Measurements from ENCODE around the gene KRTAP10-4.
A peak's percentile ranks its signal among the peaks of the same experiment; 100 is the strongest.
"Not testable (repeated sequence)": the region's sequence is repeated elsewhere in the genome, so short reads cannot be mapped to it uniquely, and the experiment has no call there.

KRTAP10-4 gene

GRCh38 chr21:44590311-44590721 is 16.8 kb downstream of the KRTAP10-4 start:
- no peak overlapping the region for H3K9ac ChIP-seq (ENCODE audit: low read depth, low read length)
- no peaks in the 10 kb centered on the region for H3K36me3 ChIP-seq (ENCODE audit: insufficient read depth, low read length)
- no peaks in the 10 kb centered on the region for H3K9me3 ChIP-seq (replicated peaks; ENCODE audit: low read length)
- no peak overlapping the region for H3K4me2 ChIP-seq (ENCODE audit: low read length)
- H3K27me3 ChIP-seq (ENCODE audit: control insufficient read depth, insufficient read depth, low read length): peaks cover 54% of the 10 kb centered on the region
- peaks cover 5% of the 10 kb centered on the region for H3K4me1 ChIP-seq (ENCODE audit: control insufficient read depth, insufficient read depth, low read length)
- no peak overlapping the region for H3K4me3 ChIP-seq (ENCODE audit: low read length)

DNA sequence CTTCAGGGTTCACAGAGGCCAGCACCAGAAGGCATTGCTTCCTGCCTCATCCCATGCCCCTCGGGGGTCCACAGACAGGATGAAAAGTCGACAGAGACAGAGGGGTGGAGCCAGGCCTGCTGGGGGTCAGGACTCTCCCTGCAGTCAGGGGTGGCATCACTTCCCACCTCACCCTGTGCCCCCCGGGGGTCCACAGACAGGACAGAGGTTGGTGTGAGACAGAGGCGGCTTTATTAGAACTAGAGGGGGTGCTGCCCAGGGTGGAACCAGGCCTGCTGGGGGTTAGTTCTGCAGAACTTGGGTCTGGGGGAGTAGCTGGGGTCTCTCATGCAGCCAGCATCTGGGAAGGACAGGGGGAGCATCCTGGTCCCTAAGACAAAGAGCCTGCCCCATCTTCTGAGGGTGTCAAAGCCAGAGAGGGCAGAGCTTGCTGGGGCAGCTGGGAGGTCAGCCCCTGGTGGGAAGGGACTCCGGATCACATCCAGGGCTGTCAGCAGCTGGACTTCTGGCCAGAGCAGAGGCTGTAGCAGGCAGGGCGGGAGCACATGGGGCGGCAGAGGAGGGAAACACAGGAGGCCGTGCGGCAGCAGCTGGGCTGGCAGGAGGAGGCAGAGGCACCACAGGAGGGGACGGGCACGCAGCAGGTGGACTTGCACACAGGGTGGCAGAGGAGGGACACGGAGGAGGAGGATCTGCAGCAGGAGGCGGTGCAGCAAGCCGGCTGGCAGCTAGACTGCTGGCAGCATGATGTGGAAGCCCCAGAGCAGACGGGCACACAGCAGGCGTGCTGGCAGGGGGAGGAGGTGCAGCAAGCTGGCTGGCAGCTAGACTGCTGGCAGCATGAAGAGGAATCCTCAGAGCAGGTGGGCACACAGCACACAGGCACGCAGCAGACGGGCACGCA is 17.6 kb downstream of the KRTAP10-4 start:
- H3K36me3 ChIP-seq (ENCODE audit: insufficient read depth, low read length); H3K9ac ChIP-seq (ENCODE audit: low read depth, low read length); H3K4me2 ChIP-seq (ENCODE audit: low read length); H3K4me1 ChIP-seq (ENCODE audit: control insufficient read depth, insufficient read depth, low read length); H3K4me3 ChIP-seq (ENCODE audit: low read length); H3K9me3 ChIP-seq (replicated peaks; ENCODE audit: low read length): not testable (repeated sequence)
- peaks cover 54% of the 10 kb centered on the region for H3K27me3 ChIP-seq (ENCODE audit: control insufficient read depth, insufficient read depth, low read length)

DNA sequence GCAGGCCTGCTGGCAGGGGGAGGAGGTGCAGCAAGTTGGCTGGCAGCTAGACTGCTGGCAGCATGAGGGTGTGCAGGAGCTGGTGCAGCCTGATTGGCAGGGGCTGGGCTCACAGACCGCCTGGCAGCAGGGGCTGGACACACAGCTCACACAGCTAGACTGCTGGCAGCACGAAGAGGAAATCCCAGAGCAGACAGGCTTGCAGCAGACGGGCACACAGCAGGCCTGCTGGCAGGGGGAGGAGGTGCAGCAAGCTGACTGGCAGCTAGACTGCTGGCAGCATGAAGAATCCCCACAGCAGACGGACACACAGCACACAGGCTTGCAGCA is 18.2 kb downstream of the KRTAP10-4 start:
- not testable (repeated sequence) for H3K4me3 ChIP-seq (ENCODE audit: low read length)

DNA sequence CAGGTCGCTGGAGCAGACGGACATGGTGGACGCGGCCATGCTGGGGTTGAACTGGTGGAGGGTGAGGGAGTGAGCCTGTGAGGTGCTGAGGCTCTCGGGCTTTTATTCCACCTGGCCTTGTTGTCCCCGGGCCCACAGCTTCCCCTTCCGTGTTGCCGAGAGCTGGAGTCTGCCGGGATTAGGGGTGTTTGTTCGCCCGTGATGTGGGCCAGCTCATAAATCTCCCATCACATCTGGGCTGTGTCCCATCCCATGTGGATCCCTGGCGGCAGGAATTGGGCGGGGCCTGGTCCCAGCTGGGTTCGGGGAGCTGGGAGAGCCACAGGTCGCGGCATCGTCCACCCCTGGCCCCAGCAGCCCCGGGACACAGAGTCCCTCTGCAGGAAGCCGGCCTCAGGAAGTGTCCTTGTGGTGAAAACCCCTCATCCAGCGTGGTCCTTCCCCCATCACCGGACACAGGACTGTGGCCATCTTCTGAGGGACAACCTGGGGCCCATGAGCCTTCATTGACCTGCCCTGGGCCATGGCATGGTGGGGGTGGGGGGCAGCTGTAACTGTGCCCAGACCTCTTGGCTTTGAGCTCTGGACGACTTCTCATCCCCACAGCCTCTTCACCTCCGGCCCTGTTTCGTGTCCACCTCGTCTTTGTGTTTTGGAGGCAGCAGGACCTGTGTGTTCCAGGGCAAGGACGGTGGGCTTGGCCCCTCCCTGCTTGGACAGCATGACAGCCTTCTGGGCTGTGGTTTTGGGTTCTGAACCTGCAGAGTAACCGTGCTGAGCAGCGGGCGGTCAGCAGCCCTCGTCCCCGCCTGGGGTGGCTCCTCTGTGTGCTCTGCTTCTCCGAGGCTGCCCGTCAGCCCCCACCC is 19.1 kb downstream of the KRTAP10-4 start, which contains the start of gene KRTAP10-6:
Gene KRTAP10-6, minus strand, starts transcription at position 60 of the 866 bp plus-strand sequence. Its CDS starts 21 bp downstream, at position 39.
- H3K36me3 ChIP-seq (ENCODE audit: insufficient read depth, low read length): no peaks in the 10 kb centered on the region
- H3K4me3 ChIP-seq (ENCODE audit: low read length): no peak within 1 kb of the TSS
- H3K27me3 ChIP-seq (ENCODE audit: control insufficient read depth, insufficient read depth, low read length): peaks cover 61% of the 10 kb centered on the region
- H3K4me1 ChIP-seq (ENCODE audit: control insufficient read depth, insufficient read depth, low read length): peaks cover 5% of the 10 kb centered on the region
- no peak within 1 kb of the TSS for H3K9ac ChIP-seq (ENCODE audit: low read depth, low read length)
- peak within 1 kb of the TSS; percentile 32 for H3K4me2 ChIP-seq (ENCODE audit: low read length)
- no peaks in the 10 kb centered on the region for H3K9me3 ChIP-seq (replicated peaks; ENCODE audit: low read length)

More for the DNA sequence above, 18.2 kb downstream of the KRTAP10-4 start:
- H3K27me3 ChIP-seq (ENCODE audit: control insufficient read depth, insufficient read depth, low read length): peaks cover 60% of the 10 kb centered on the region
- H3K4me2 ChIP-seq (ENCODE audit: low read length); H3K36me3 ChIP-seq (ENCODE audit: insufficient read depth, low read length); H3K4me1 ChIP-seq (ENCODE audit: control insufficient read depth, insufficient read depth, low read length); H3K9me3 ChIP-seq (replicated peaks; ENCODE audit: low read length); H3K9ac ChIP-seq (ENCODE audit: low read depth, low read length): not testable (repeated sequence)

DNA sequence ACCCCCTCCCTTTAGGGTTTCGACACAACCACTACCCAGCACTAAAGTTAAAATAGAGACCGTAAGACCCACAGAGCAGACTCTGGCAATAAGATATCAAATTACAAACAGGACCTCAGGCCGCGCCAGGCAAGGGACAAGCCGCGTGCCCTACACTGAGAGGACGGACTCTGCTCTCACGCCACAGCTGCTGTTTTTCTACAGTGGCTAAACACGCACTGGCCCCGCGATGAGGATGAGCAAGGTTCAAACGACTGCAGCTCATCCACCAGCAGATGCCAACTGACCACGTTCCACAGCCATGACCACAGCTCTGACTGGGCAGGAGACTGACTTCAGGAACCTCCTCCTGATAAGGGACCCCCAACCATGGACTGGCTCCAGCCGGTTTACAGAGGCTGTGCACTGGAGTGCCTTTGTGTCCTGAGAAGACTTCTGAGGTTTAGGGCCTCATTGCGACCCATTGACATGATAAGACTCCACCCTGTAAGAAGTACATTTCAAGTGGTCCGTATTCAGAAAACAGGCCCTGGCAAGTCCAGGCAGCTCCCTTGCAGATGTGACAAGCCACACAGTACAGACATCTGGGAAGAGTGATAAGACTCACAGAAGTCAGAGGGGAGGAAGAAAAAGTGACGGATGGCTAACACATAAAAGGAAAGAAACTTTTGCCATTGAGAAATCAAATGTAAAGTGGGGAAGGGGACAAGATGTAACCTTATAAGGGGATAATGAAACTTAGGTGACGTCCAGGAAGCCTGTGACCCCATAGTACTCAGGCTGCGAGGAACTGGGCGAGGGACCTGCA is 20.3 kb downstream of the KRTAP10-4 start:
- no peaks in the 10 kb centered on the region for H3K9me3 ChIP-seq (replicated peaks; ENCODE audit: low read length)
- H3K27me3 ChIP-seq (ENCODE audit: control insufficient read depth, insufficient read depth, low read length): peaks cover 70% of the 10 kb centered on the region
- H3K9ac ChIP-seq (ENCODE audit: low read depth, low read length): no peak overlapping the region
- H3K4me3 ChIP-seq (ENCODE audit: low read length): no peak overlapping the region
- peaks cover 5% of the 10 kb centered on the region for H3K4me1 ChIP-seq (ENCODE audit: control insufficient read depth, insufficient read depth, low read length)
- peak overlapping the region; percentile 32 for H3K4me2 ChIP-seq (ENCODE audit: low read length)
- no peaks in the 10 kb centered on the region for H3K36me3 ChIP-seq (ENCODE audit: insufficient read depth, low read length)

- Histone ChIP-seq H3K4me2 (ENCODE audit: low read length) (no peak overlapping the region), H3K36me3 (ENCODE audit: insufficient read depth, low read length) (no peaks in the 10 kb centered on the region), H3K9me3 (replicated peaks; ENCODE audit: low read length) (no peaks in the 10 kb centered on the region), H3K4me3 (ENCODE audit: low read length) (no peak overlapping the region), H3K4me1 (ENCODE audit: control insufficient read depth, insufficient read depth, low read length) (peaks cover 5% of the 10 kb centered on the region), H3K27me3 (ENCODE audit: control insufficient read depth, insufficient read depth, low read length) (peaks cover 73% of the 10 kb centered on the region), H3K9ac (ENCODE audit: low read depth, low read length) (no peak overlapping the region)
Measured at GRCh38 chr21:44594406-44594916, 20.9 kb downstream of the KRTAP10-4 start.

GRCh38 chr21:44595524-44595923 is 22.0 kb downstream of the KRTAP10-4 start:
- Histone ChIP-seq H3K4me2 (ENCODE audit: low read length) (no peak overlapping the region), H3K36me3 (ENCODE audit: insufficient read depth, low read length) (no peaks in the 10 kb centered on the region), H3K4me3 (ENCODE audit: low read length) (no peak overlapping the region), H3K4me1 (ENCODE audit: control insufficient read depth, insufficient read depth, low read length) (peaks cover 5% of the 10 kb centered on the region), H3K9me3 (replicated peaks; ENCODE audit: low read length) (no peaks in the 10 kb centered on the region), H3K9ac (ENCODE audit: low read depth, low read length) (no peak overlapping the region), H3K27me3 (ENCODE audit: control insufficient read depth, insufficient read depth, low read length) (peaks cover 76% of the 10 kb centered on the region)

GRCh38 chr21:44596068-44596725 is 22.7 kb downstream of the KRTAP10-4 start:
- H3K36me3 ChIP-seq (ENCODE audit: insufficient read depth, low read length): no peaks in the 10 kb centered on the region
- H3K9ac ChIP-seq (ENCODE audit: low read depth, low read length): no peak overlapping the region
- H3K4me1 ChIP-seq (ENCODE audit: control insufficient read depth, insufficient read depth, low read length): peaks cover 5% of the 10 kb centered on the region
- no peak overlapping the region for H3K4me3 ChIP-seq (ENCODE audit: low read length)
- no peaks in the 10 kb centered on the region for H3K9me3 ChIP-seq (replicated peaks; ENCODE audit: low read length)
- H3K27me3 ChIP-seq (ENCODE audit: control insufficient read depth, insufficient read depth, low read length): peaks cover 78% of the 10 kb centered on the region
- H3K4me2 ChIP-seq (ENCODE audit: low read length): no peak overlapping the region

DNA sequence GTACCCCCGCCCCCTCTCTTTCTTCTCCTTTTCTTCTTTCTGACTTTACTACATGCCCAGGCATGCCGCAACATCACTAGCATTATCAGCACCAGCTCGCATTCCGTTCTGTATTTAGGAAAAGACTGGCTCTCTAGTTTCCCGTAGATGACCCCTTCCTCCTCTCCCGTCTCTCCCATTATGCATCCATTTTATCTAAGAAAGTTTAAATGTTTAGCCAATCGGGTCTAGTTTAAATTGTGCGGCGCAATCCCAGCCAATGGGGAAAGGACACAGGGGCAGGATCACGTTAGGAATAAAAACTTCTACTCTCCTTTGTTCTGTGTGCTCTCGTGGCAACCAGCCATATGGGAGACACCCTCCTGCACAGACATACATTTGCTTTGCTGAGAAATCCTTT is 24.5 kb downstream of the KRTAP10-4 start:
- Histone ChIP-seq H3K4me1 (ENCODE audit: control insufficient read depth, insufficient read depth, low read length) (peaks cover 5% of the 10 kb centered on the region), H3K4me3 (ENCODE audit: low read length) (no peak overlapping the region)

GRCh38 chr21:44599264-44600029 is 25.9 kb downstream of the KRTAP10-4 start:
- Histone ChIP-seq H3K4me2 (ENCODE audit: low read length) (no peak overlapping the region), H3K9me3 (replicated peaks; ENCODE audit: low read length) (no peaks in the 10 kb centered on the region), H3K4me1 (ENCODE audit: control insufficient read depth, insufficient read depth, low read length) (no peaks in the 10 kb centered on the region), H3K9ac (ENCODE audit: low read depth, low read length) (no peak overlapping the region), H3K27me3 (ENCODE audit: control insufficient read depth, insufficient read depth, low read length) (peaks cover 74% of the 10 kb centered on the region), H3K36me3 (ENCODE audit: insufficient read depth, low read length) (no peaks in the 10 kb centered on the region), H3K4me3 (ENCODE audit: low read length) (no peak overlapping the region)

More for the DNA sequence above, 24.5 kb downstream of the KRTAP10-4 start:
- Histone ChIP-seq H3K9ac (ENCODE audit: low read depth, low read length) (no peak overlapping the region), H3K4me2 (ENCODE audit: low read length) (no peak overlapping the region), H3K9me3 (replicated peaks; ENCODE audit: low read length) (no peaks in the 10 kb centered on the region), H3K27me3 (ENCODE audit: control insufficient read depth, insufficient read depth, low read length) (peaks cover 75% of the 10 kb centered on the region), H3K36me3 (ENCODE audit: insufficient read depth, low read length) (no peaks in the 10 kb centered on the region)

Measured in skeletal muscle satellite cell (primary cell).